HG03135 (cell line): ENCODE data around the gene FLYWCH2.

Experiments used
- ATAC-seq: cut with Tn5 transposase; IDR thresholded peaks from one replicate; pipeline ENCODE4 v1.9.1; 2021; ENCODE audit warnings: mild to moderate bottlenecking, moderate library complexity; ENCODE audit not compliant: unreplicated experiment

The FLYWCH2 gene, protein sequence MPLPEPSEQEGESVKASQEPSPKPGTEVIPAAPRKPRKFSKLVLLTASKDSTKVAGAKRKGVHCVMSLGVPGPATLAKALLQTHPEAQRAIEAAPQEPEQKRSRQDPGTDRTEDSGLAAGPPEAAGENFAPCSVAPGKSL

DNA sequence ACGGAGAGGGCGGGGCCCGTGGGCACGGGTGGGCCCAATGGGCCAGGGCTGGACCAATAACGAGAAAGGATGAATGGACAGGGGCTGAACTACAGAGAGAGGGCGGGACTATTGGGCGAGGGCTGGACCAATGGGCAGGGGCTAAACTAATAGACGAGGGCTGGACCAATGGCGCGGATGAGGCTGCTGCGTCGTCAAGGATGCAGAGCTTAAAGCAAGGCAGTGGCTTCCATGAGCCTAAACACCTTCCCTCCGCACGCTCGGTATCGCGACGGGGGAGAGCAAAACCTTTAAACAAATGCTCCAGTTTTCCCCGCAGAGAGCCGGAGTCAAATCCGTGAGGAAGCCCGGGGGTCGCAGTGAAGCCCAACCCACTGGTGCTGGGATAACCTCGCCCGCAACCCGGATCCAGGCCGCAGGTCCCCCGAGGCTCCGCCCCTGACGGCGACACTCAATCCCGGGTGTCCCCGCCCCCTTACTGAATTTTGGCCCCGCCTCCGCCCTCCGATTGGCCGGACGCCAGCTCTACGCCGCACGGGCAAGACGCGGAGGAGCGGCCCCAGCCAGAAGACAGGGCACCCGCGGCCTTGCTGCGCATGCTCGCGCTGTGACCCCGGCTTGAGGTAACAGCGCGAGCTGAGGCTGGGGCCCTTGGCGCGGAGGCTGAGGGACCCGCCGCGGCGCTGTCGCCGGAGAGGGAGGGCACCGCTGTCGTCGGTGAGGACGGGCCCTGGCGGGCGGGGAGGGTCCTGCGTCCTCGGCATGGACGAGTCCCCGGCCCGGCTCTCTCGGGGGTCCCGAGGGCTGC lies at the start of gene FLYWCH2:
FLYWCH2 (plus strand) TSS at position 566 of the 808 bp plus-strand sequence. CDS start 13,235 bp downstream, outside the sequence.
- peak; percentile 89 for ATAC-seq

GRCh38 chr16:2833776-2834175 lies 49.2 kb upstream of the FLYWCH2 start:
- ATAC-seq: no peak

- no peak for ATAC-seq
These were observed 48.0 kb upstream of the FLYWCH2 start for GRCh38 chr16:2834968-2835367.

GRCh38 chr16:2835638-2836493 lies 47.1 kb upstream of the FLYWCH2 start:
- no peak for ATAC-seq

DNA sequence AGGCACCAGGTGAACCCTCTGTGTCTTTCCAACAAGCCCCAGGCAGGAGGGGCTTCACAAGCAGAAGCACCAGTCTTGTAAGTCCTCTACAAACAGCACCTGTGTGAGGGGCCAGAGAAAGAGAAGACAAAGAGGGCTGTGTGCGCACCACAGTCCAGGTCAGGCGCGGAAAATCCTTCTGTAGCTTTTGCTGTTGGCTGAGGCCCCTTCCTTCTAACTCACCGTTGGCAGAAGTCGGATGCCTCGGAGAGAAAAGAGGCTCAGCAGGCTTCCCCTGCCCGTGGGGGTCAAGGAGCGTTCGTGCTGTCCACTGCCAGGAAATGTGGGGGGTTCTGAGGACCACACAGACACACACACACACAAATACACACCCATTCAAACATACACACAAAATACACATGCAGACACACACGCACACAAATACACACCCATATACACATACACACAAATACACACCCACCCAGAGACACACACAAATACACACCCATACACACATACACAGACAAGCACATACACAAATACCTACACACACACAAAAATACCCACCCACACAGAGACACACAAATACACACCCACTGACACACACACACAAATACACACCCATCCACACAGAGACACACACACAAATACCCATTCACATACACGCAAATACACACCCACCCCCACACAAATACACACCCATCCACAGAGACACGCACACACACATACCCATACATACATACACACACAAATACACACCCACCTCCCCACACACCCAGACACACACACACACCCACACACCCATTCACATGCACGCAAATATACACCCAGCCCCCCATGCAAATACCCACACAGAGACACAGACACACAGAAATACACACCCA lies 46.1 kb upstream of the FLYWCH2 start:
- no peak for ATAC-seq

- no peak for ATAC-seq
These were observed 44.1 kb upstream of the FLYWCH2 start for GRCh38 chr16:2838928-2839327.

DNA sequence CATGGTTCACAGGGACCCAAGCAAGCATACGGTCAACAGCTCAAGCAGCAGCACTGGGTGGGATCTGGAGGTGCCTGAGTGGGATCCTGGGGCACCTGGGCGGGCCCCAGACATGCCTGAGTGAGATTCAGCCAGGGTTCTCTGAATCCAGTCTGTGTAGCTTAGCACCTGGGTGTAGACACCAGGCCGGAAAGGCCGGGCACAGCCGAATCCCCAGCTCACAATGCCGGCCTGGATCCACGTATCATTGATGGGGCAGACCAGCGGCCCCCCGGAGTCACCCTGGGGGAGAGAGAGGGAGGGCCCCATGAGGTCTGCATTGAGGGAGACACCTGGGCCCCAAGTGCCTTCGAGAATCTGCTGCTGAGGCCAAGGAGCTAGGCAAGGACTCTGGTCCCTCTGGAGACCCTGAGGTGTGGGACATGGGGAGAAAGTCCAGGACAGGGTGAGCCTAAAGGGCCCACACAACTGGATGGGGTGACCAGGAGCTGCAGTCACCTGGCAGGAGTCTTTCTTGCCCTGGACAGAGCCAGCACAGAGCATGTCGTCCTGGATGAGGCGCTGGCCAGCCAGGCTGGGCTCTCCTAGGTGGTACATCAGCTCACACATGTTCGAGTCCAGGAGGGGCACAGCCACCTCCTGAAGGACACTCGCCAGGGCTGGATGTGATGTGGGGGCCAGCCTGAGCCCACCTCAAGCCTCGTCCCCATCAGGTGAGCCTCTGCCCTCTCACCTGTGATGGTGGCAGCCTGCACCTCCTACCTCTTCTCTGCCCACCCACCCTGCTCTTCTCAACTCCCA lies 43.2 kb upstream of the FLYWCH2 start:
- no peak for ATAC-seq

DNA sequence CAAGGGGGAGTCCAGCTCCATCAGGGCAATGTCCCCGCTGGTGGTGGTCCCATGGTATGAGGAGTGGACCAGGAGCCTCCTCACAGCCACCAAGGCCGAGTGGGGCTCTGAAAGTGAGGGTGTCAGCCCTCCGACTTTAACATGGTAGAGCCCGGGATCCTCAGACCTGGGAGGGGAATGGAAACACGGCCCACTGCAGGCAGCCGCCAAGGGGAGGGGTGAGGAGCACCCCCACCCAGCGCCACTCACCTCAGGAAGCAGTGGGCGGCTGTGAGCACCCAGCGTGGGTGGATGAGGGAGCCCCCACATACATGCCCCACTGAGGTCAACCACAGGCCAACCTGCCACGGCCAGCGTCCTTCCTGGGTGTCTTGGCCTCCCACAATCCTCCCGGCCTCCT lies 42.1 kb upstream of the FLYWCH2 start:
- no peak for ATAC-seq

- ATAC-seq: no peak
These were observed 41.2 kb upstream of the FLYWCH2 start for GRCh38 chr16:2841606-2842339.

DNA sequence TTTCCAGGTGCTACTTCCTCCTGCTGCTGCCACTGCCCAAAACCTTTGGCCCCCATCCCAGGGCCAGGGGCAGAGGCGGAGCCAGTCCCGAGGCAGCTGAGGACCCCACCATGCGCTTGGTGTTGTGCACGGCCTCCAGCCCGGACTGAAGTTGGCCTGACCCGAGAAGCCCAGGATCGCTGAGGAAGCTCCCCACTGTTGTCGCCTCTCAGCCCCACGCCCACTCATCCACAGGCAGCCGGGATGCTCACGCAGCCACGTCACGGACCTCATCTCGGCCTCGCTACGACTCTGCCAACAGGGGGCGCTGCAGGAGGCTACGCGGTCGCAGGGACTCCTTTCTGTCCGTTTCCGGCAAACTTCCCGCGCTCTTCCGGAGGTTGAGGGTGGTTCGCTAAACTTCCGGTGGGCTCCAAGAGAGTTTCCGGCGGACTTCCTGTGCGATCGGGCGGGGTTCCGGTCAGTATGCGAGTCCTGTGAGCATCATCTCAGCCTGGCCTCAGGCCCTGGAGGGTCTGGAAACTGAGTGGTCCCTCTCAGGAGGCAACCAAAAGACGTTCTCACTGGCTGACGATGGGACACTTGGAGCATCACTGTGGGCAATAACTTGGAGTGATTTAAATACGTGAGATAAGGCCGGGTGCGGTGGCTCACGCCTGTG lies 40.5 kb upstream of the FLYWCH2 start:
- ATAC-seq: no peak

GRCh38 chr16:2843526-2843925 lies 39.5 kb upstream of the FLYWCH2 start:
- no peak for ATAC-seq

- no peak for ATAC-seq
These were observed 37.9 kb upstream of the FLYWCH2 start for GRCh38 chr16:2845116-2845515.

DNA sequence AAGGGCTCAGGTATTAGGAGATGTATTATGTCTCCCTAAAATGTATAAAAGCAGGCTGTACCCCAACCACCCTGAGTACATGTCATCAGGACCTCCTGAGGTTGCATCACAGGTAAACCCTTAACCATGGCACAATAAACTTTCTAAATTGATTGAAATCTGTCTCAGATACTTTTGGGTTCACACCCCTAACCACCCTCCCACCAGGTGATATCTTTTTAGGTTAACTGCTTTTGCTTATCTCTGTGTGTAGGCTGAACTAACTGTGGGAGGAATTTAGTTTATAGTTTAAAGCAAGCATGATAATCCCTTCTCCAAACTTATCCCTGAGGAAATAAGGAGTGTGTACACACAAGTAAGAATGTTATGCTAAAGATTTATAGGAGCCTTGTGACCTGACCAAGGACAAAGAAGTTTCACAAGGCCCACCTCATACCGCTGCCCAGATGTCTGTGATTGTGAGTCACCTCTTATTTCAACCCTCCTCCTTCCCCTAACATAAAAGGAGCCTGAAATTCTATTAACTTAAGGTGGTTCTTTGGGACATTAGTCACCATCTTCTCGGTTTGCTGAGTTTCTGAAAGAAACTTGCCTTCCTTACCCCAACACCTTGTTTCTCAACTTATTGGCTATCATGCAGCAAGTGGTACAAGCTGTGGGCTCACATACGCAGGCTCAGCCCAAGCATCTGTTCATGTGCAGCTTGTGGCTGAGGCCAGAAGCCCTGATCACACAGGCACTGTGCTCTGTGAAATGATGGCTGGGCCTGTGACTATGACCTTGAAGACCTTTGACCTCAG lies 36.3 kb upstream of the FLYWCH2 start:
- no peak for ATAC-seq

DNA sequence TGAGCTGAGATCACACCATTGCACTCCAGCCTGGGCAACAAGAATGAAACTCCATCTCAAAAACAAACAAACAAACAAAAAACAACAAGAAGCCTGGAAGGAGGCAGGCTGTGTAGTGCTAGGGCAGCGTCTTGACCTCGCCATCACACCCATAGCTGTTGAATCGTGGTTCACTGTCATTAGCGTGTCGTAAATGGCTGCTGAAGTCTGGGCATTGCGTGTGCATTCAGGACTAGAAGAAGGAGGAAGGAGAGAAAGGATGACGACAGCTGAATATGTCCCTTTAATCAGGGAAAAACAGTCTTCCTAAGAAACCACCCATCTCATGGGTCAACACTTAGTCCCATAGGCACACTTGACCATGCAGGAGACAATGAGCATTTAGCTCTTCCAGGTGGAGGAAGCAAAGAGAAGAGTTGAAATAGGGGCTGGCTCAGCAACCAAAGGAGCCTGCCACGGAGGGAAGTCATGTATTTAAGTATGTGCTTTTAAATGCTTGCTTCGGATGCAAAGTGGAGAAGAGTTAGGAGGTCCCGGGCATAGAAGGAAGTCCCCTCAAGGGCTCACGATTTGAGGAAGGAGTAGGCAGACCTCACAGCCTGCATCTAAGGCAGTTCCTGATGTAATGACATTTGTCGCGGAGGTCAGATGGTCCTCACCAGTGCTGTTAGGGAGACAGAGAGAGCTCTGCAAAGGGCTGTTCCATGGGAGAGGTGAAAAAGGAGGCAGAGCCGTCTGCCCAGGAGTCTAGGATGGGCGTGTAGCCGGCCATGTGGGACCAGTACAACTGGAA lies 33.9 kb upstream of the FLYWCH2 start:
- no peak for ATAC-seq

GRCh38 chr16:2852003-2852730 lies 30.8 kb upstream of the FLYWCH2 start:
- no peak for ATAC-seq

- no peak for ATAC-seq
These were observed 30.1 kb upstream of the FLYWCH2 start for GRCh38 chr16:2852731-2853507.
